GM12878 (cell line): ENCODE measurements around the gene TACR1. TPM values are rescaled to one million over a fixed set of nuclear protein-coding genes. Genes with fewer than 3 reads are reported as not detected.
"Not testable (repeated sequence)": the region's sequence is repeated elsewhere in the genome, so short reads cannot be mapped to it uniquely, and the experiment has no call there.

Experiments
- ATAC-seq: fragments of 200-7000 bp; cut with Tn5 transposase; 3 replicates; pipeline ENCODE4 v1.9.1; 2020; ENCODE audit warnings: mild to moderate bottlenecking, moderate library complexity
- BruUV-seq: library from RNA; stranded (reverse); fragments of 400-500 nt; replicated peaks from 2 replicates; lab custom pipeline; 2021; lab: Mats Ljungman, UMichigan
- CTCF ChIA-PET: fragments of 300-600 bp; sonication (Branson Sonifier 250); formaldehyde crosslinking; extraction: SDS; loops from one replicate; lab custom pipeline; 2021; ENCODE audit warnings: inconsistent platforms; lab: Yijun Ruan, JAX
- POLR2A ChIA-PET: fragments of 350-600 bp; formaldehyde crosslinking; extraction: SDS; loops from one replicate; lab custom pipeline; 2021; ENCODE audit warnings: inconsistent platforms; lab: Charles Lee
- RAD21 ChIA-PET: fragments of 300-600 bp; sonication (Branson Sonifier 250); formaldehyde crosslinking; loops from one replicate; lab custom pipeline; 2023; ENCODE audit warnings: antibody characterized with exemption; ENCODE audit not compliant: unreplicated experiment; lab: Charles Lee
- SMC1A ChIA-PET: fragments of 300-600 bp; sonication (Branson Sonifier 250); formaldehyde crosslinking; loops from one replicate; lab custom pipeline; 2023; ENCODE audit not compliant: unreplicated experiment, uncharacterized antibody; lab: Charles Lee
- DNase-seq: peaks from one replicate; pipeline ENCODE4 v3.0.0-alpha.2; 2011; ENCODE audit warnings: low read depth, low spot score
- FAIRE-seq: peaks from 3 replicates; lab custom pipeline; 2011; peaks lifted over from hg19 to GRCh38; lab: Jason Lieb, UNC
- H2AFZ ChIP-seq: 2 replicates; pipeline ENCODE4 v1.6.0; 2011; ENCODE audit warnings: low read depth, low read length, control low read depth; ENCODE audit not compliant: control insufficient read depth
- H3K27ac ChIP-seq: 2 replicates; pipeline ENCODE4 v1.5.1; 2011; ENCODE audit warnings: control low read depth; ENCODE audit not compliant: control insufficient read depth, insufficient read depth
- H3K27me3 ChIP-seq, 2 experiments: replicated peaks in 1 of 2; 2 replicates each; pipeline versions ENCODE4 v1.6.0 to v1.6.1; 2011; ENCODE audit warnings: low read length in 1 of 2; ENCODE audit not compliant: control insufficient read depth in 2 of 2, insufficient read depth in 2 of 2
- H3K36me3 ChIP-seq, 2 experiments: 2 replicates each; pipeline ENCODE4 v1.5.1; 2011; ENCODE audit warnings: low read length in 1 of 2; ENCODE audit not compliant: control insufficient read depth in 2 of 2, insufficient read depth in 2 of 2
- H3K4me1 ChIP-seq: 2 replicates; pipeline ENCODE4 v1.6.1; 2011; ENCODE audit warnings: mild to moderate bottlenecking, low read length, moderate library complexity, mixed read lengths; ENCODE audit not compliant: control insufficient read depth, insufficient read depth
- H3K4me2 ChIP-seq: 2 replicates; pipeline ENCODE4 v1.6.0; 2011; ENCODE audit warnings: control low read depth; ENCODE audit not compliant: control insufficient read depth, insufficient read depth
- H3K4me3 ChIP-seq: fragments of 200-600 bp; sonication (generic); 2 replicates; pipeline ENCODE4 v1.5.1; 2016
- H3K79me2 ChIP-seq: 2 replicates; pipeline ENCODE4 v1.6.0; 2011; ENCODE audit warnings: low read length; ENCODE audit not compliant: control insufficient read depth, insufficient read depth
- H3K9ac ChIP-seq: 2 replicates; pipeline ENCODE4 v1.8.0; 2011; ENCODE audit warnings: low read length, control low read depth, mixed read lengths; ENCODE audit not compliant: control insufficient read depth, insufficient read depth
- H3K9me3 ChIP-seq: replicated peaks from 3 replicates; pipeline ENCODE4 v1.5.1; 2011; ENCODE audit warnings: mild to moderate bottlenecking, low read length; ENCODE audit not compliant: control insufficient read depth, insufficient read depth
- H4K20me1 ChIP-seq: 2 replicates; pipeline ENCODE4 v1.6.0; 2011; ENCODE audit not compliant: control insufficient read depth, insufficient read depth
- CBX3 ChIP-seq: fragments of 200-600 bp; sonication (generic); IDR thresholded peaks from 2 replicates; pipeline ENCODE4 v1.6.1; 2016; ENCODE audit warnings: low read depth, borderline replicate concordance
- CBX5 ChIP-seq: sonication (generic); IDR thresholded peaks from 2 replicates; pipeline ENCODE4 v1.6.1; 2016; ENCODE audit warnings: low read depth, moderate library complexity, mild to moderate bottlenecking, inconsistent platforms
- CREM ChIP-seq: IDR thresholded peaks from 2 replicates; pipeline ENCODE4 v1.6.1; 2014; ENCODE audit warnings: antibody characterized with exemption, low read depth
- EGR1 ChIP-seq, 2 experiments: IDR thresholded peaks; 1 replicate in 1 of 2; 2 replicates in 1 of 2; pipeline ENCODE4 v1.6.1; 2011 to 2012; ENCODE audit warnings: low read depth in 2 of 2, low read length in 2 of 2, borderline replicate concordance in 1 of 2, mild to moderate bottlenecking in 1 of 2, moderate library complexity in 1 of 2
- PKNOX1 ChIP-seq: fragments of 450-650 bp; IDR thresholded peaks from 2 replicates; pipeline ENCODE4 v1.6.1; 2016; ENCODE audit warnings: mild to moderate bottlenecking
- RAD21 ChIP-seq: IDR thresholded peaks from 2 replicates; pipeline ENCODE4 v1.6.1; 2011; ENCODE audit warnings: mild to moderate bottlenecking, low read depth, low read length, moderate library complexity; ENCODE audit not compliant: insufficient read depth
- RELB ChIP-seq: fragments of 450-650 bp; IDR thresholded peaks from 2 replicates; pipeline ENCODE4 v1.6.1; 2017; ENCODE audit warnings: low read depth, mild to moderate bottlenecking, moderate library complexity
- SMC3 ChIP-seq: IDR thresholded peaks from 2 replicates; pipeline ENCODE4 v1.6.1; 2011; ENCODE audit warnings: low read length, improper control_type of control experiment, borderline replicate concordance
- TARDBP ChIP-seq: IDR thresholded peaks from 2 replicates; pipeline ENCODE4 v1.6.1; 2016; ENCODE audit warnings: borderline replicate concordance
- YBX1 ChIP-seq: fragments of 450-650 bp; IDR thresholded peaks from 2 replicates; pipeline ENCODE4 v1.6.1; 2016; ENCODE audit warnings: antibody characterized with exemption
- YY1 ChIP-seq: IDR thresholded peaks from 2 replicates; pipeline ENCODE4 v1.6.1; 2011; ENCODE audit warnings: low read depth, mild to moderate bottlenecking, low read length
- ZNF687 ChIP-seq: fragments of 450-650 bp; IDR thresholded peaks from 2 replicates; pipeline ENCODE4 v1.6.1; 2017; ENCODE audit warnings: mild to moderate bottlenecking, moderate library complexity
- WGBS: methylation state at CpG from one replicate; pipeline ENCODE4 v1.1.6; 2016; ENCODE audit warnings: low lambda C conversion rate; ENCODE audit not compliant: insufficient replicate concordance, insufficient coverage; ENCODE audit errors: missing lambda C conversion rate; 5-methylcytosine and 5-hydroxymethylcytosine counted together
- in situ Hi-C: fragments of 300-500 bp; cut with MboI; formaldehyde crosslinking; loops from 9 replicates; pipeline ENCODE4 v1.14.3; 2018; ENCODE audit warnings: mixed read lengths
- intact Hi-C: fragments of 100-400 bp; cut with micrococcal nuclease; formaldehyde crosslinking; loops from one replicate; pipeline ENCODE4 v1.14.2; 2022; ENCODE audit not compliant: unreplicated experiment
- polyA plus RNA-seq, 11 experiments: library from polyadenylated mRNA; depleted of rRNA in 4 of 11; unstranded in 6 of 11; stranded (reverse) in 5 of 11; fragments of >200 nt; fragmentation: Nextera tagmentation in 4 of 11; fragmentation: Illumina TruSeq in 1 of 11; extraction: Ambion mirVana in 4 of 11; extraction: Trizol in 1 of 11; gene quantifications; 1 replicate in 1 of 11; 2 replicates in 10 of 11; pipeline versions ENCODE4 v1.2.1 to v1.2.3, GENCODE V29; 2011 to 2016; ENCODE audit warnings: inconsistent platforms in 2 of 11, missing spikeins in 2 of 11, low read depth in 1 of 11
- total RNA-seq, 4 experiments: library from RNA; depleted of rRNA in 3 of 4; stranded (reverse); fragments of >200 nt in 3 of 4; fragmentation: Illumina TruSeq in 1 of 4; extraction: Trizol in 1 of 4; gene quantifications; 2 replicates each; pipeline versions ENCODE4 v1.2.1 to v1.2.3, GENCODE V29; 2013 to 2021

TACR1 gene
- total and polyA plus RNA-seq, 10 of the 15 experiments (the other 5 are each of a cell fraction or from before 2014, with no cell fraction given) = 0.04 to 1.4 (median 0.15) TPM

GRCh38 chr2:75199428-75200011, at the start of gene TACR1 (continued):
- 0 out of 2 replicates have a peak, but pooled peaks have one; percentile 12 for TF ChIP-seq RELB
- TF ChIP-seq YBX1 = no peak
- TF ChIP-seq PKNOX1 = 0 out of 2 replicates have a peak, but pooled peaks have one; percentile 6
- no peak for TF ChIP-seq CBX3
- TF ChIP-seq EGR1 (IDR thresholded peaks at IDR 0.05; ENCODE audit: borderline replicate concordance in 1 of 2, low read depth in 2 of 2, low read length in 2 of 2) = no peak
- peak; percentile 73 for TF ChIP-seq RAD21
- peak; percentile 43; the same call in 1 of the 2 replicates for TF ChIP-seq ZNF687
- peak; percentile 39; the same call in 1 of the 2 replicates for TF ChIP-seq CREM
- TF ChIP-seq CBX5 = no peak
- no peak for TF ChIP-seq TARDBP
- TF ChIP-seq SMC3 = peak; percentile 69; the same call in 1 of the 2 replicates
- 0 out of 2 replicates have a peak, but pooled peaks have one; percentile 32 for TF ChIP-seq YY1
- TF ChIP-seq, all 136 proteins: peak for 24

GRCh38 chr2:75248581-75248980, 49.3 kb upstream of the TACR1 start:
- CTCF ChIA-PET, BruUV-seq, H4K20me1 ChIP-seq, H3K4me3 ChIP-seq, H3K79me2 ChIP-seq, RAD21 ChIA-PET, H3K9ac ChIP-seq, DNase-seq, ATAC-seq, SMC1A ChIA-PET, H2AFZ ChIP-seq, H3K4me2 ChIP-seq, H3K27me3 ChIP-seq, in situ Hi-C loops, H3K4me1 ChIP-seq, H3K27ac ChIP-seq, H3K9me3 ChIP-seq, POLR2A ChIA-PET, FAIRE-seq, intact Hi-C loops, H3K36me3 ChIP-seq: not testable (repeated sequence)
- WGBS = 45% methylated on average over 6 of the region's 6 CpGs
